Upper lobe of left lung (tissue), 6 donors: ENCODE measurements around the gene PALLD. TPM values are rescaled to one million over a fixed set of nuclear protein-coding genes. Genes with fewer than 3 reads are reported as not detected.
A peak's percentile ranks its signal among the peaks of the same experiment; 100 is the strongest.
"Not testable (repeated sequence)": the region's sequence is repeated elsewhere in the genome, so short reads cannot be mapped to it uniquely, and the experiment has no call there.

Source experiments
- ATAC-seq, 2 donors: fragments of 200-7000 bp; cut with Tn5 transposase; one replicate each; pipeline ENCODE4 v1.9.1; 2022; ENCODE audit warnings: mild to moderate bottlenecking in 2 of 2, moderate library complexity in 2 of 2; ENCODE audit not compliant: low FRiP score in 2 of 2
- DNase-seq, 2 donors: peaks; one replicate each; pipeline ENCODE4 v3.0.0-alpha.2; 2019 to 2020
- H3K27ac ChIP-seq, 4 donors: fragments of 200-600 bp; sonication (generic); one replicate each; pipeline ENCODE4 v1.5.1; 2016 to 2019
- H3K27me3 ChIP-seq, 4 donors: fragments of 200-600 bp; sonication (generic); one replicate each; pipeline ENCODE4 v1.5.1; 2017 to 2019
- H3K36me3 ChIP-seq, 4 donors: fragments of 200-600 bp; sonication (generic); one replicate each; pipeline ENCODE4 v1.5.1; 2016 to 2019
- H3K4me1 ChIP-seq, 4 donors: fragments of 200-600 bp; sonication (generic); one replicate each; pipeline ENCODE4 v1.5.1; 2018 to 2019
- H3K4me3 ChIP-seq, 4 donors: fragments of 200-600 bp; sonication (generic); one replicate each; pipeline ENCODE4 v1.5.1; 2017 to 2019; ENCODE audit warnings: mild to moderate bottlenecking in 2 of 4, moderate library complexity in 1 of 4
- H3K9me3 ChIP-seq, 4 donors: fragments of 200-600 bp; sonication (generic); one replicate each; pipeline ENCODE4 v1.5.1; 2018 to 2019
- EP300 ChIP-seq, 4 donors: sonication (generic); formaldehyde crosslinking; IDR thresholded peaks; one replicate each; pipeline ENCODE4 v1.5.1; 2017; ENCODE audit warnings: antibody characterized with exemption in 4 of 4, control low read depth in 2 of 4
- POLR2A ChIP-seq, 4 donors: fragments of 450-650 bp; IDR thresholded peaks; one replicate each; pipeline ENCODE4 v1.5.1; 2016 to 2017; ENCODE audit warnings: antibody characterized with exemption in 4 of 4, mild to moderate bottlenecking in 2 of 4
- POLR2AphosphoS5 ChIP-seq, 2 donors: sonication (generic); formaldehyde crosslinking; IDR thresholded peaks; one replicate each; pipeline ENCODE4 v1.5.1; 2017; ENCODE audit warnings: antibody characterized with exemption in 2 of 2
- WGBS, 2 donors: methylation state at CpG; one replicate each; pipeline ENCODE4 v1.1.5; 2017 to 2018; 5-methylcytosine and 5-hydroxymethylcytosine counted together
- total RNA-seq, 6 donors: library from RNA; depleted of rRNA in 4 of 6; stranded (reverse); fragments of >200 nt in 4 of 6; gene quantifications; one replicate each; pipeline versions ENCODE4 v1.1.0 to v1.2.1, GENCODE V29; 2016 to 2021
- TF ChIP-seq, protein P1 (sequence below), 6 experiments: fragments of 450-650 bp in 4 of 6; fragments of 200-600 bp in 2 of 6; sonication (generic) in 2 of 6; IDR thresholded peaks; one replicate each; pipeline ENCODE4 v1.5.1; 2016 to 2019; ENCODE audit warnings: antibody characterized with exemption in 6 of 6
- donor health status: DM: no; HTN: no; CAD: no; lungs with moderate emphysema.
- donor health status: DM: no; HTN: yes; CAD: no; lungs with severe emphysema.

Gene PALLD
- total RNA-seq, 6 donors from 2014 or later = 63.9 to 175 (median 134) TPM

DNA sequence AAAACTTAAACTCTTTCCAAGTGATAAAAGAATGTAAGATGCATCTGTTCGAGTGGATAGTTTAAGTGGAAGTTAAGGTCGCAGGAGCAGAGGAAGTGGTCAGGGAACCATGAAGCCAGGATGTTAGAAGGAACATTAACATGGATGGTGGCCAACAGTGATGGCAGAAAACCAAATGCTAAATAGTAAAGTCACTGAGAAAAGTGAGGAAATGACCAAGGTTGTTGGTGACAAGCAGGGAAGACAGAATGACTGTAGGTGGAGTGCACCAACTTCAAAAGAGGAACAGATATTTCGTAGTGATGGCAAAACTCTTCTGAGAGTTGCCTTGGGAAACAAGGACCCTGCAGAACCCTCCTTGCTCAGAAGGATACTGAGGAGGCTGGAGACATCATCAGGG, 226.2 kb downstream of the PALLD start:
- Histone ChIP-seq H3K27ac (peak overlapping the region in 1 of 4 donors; percentile 49), H3K9me3 (peaks cover 0 to 5% (median 2%) of the 10 kb centered on the region in 4 donors), H3K4me1 (peaks cover 0 to 14% (median 5%) of the 10 kb centered on the region in 4 donors), H3K27me3 (no peaks in the 10 kb centered on the region), H3K36me3 (no peaks in the 10 kb centered on the region), H3K4me3 (no peak overlapping the region)
- TF ChIP-seq, protein P1, sequence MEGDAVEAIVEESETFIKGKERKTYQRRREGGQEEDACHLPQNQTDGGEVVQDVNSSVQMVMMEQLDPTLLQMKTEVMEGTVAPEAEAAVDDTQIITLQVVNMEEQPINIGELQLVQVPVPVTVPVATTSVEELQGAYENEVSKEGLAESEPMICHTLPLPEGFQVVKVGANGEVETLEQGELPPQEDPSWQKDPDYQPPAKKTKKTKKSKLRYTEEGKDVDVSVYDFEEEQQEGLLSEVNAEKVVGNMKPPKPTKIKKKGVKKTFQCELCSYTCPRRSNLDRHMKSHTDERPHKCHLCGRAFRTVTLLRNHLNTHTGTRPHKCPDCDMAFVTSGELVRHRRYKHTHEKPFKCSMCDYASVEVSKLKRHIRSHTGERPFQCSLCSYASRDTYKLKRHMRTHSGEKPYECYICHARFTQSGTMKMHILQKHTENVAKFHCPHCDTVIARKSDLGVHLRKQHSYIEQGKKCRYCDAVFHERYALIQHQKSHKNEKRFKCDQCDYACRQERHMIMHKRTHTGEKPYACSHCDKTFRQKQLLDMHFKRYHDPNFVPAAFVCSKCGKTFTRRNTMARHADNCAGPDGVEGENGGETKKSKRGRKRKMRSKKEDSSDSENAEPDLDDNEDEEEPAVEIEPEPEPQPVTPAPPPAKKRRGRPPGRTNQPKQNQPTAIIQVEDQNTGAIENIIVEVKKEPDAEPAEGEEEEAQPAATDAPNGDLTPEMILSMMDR (IDR thresholded peaks at IDR 0.05) = no peak
- TF ChIP-seq POLR2A (IDR thresholded peaks at IDR 0.05) (no peak), EP300 (IDR thresholded peaks at IDR 0.05) (no peak), POLR2AphosphoS5 (IDR thresholded peaks at IDR 0.05) (no peak)
- 23 to 25% methylated on average over 3 of the region's 3 CpGs for WGBS, 2 donors
- DNase-seq = no peak
- peak in 1 of 2 donors; percentile 51 for ATAC-seq

DNA sequence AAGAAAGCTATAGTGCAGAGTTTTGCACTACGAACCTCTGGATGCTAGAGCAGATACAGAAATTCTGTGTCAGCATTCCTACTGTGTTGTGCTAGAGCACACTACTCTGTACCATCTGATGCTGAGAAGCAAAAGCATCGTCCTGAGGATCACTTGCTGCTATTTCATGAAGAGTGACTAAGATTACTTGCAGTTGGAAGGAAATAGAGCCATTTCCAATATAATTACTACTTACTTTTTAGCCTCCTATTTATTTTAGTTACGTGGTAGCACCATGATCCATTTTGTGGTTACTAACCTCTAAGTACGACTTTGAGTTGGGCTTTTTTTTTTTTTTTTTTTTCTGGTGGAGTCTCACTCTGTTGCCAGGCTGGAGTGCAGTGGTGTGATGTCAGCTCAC, 226.7 kb downstream of the PALLD start:
- WGBS, 2 donors = 73 to 74% methylated on average over 4 of the region's 4 CpGs
- peaks cover 0 to 11% (median 5%) of the 10 kb centered on the region in 4 donors for H3K4me1 ChIP-seq
- H3K27ac ChIP-seq = peak overlapping the region in 1 of 4 donors; percentile 49
- TF ChIP-seq POLR2AphosphoS5 (IDR thresholded peaks at IDR 0.05) (no peak), EP300 (IDR thresholded peaks at IDR 0.05) (no peak), POLR2A (IDR thresholded peaks at IDR 0.05) (no peak)
- TF ChIP-seq, protein P1 (IDR thresholded peaks at IDR 0.05) = no peak
- H3K4me3 ChIP-seq = no peak overlapping the region
- DNase-seq (no peak), ATAC-seq (no peak)
- H3K36me3 ChIP-seq = no peaks in the 10 kb centered on the region
- no peaks in the 10 kb centered on the region for H3K27me3 ChIP-seq
- H3K9me3 ChIP-seq = peaks cover 0 to 5% (median 2%) of the 10 kb centered on the region in 4 donors

DNA sequence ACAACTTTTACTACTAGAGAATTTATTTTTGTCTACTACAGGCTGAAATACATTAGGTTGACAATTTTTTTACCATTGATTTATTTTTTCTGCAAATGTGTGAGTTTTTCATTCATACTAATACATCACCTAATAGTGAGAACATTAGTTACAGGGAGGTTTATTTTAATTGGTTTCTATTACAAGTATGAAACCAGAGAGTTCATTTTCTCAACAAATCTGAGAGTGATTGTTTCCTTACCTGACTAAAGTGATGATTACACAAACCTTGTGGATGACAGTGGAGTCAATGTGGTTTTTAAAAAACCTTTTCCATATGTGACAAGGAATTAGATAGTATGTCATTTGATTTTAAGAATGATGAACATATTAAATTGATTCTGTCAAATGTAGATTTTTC, 227.4 kb downstream of the PALLD start:
- peaks cover 0 to 5% (median 2%) of the 10 kb centered on the region in 4 donors for H3K9me3 ChIP-seq

DNA sequence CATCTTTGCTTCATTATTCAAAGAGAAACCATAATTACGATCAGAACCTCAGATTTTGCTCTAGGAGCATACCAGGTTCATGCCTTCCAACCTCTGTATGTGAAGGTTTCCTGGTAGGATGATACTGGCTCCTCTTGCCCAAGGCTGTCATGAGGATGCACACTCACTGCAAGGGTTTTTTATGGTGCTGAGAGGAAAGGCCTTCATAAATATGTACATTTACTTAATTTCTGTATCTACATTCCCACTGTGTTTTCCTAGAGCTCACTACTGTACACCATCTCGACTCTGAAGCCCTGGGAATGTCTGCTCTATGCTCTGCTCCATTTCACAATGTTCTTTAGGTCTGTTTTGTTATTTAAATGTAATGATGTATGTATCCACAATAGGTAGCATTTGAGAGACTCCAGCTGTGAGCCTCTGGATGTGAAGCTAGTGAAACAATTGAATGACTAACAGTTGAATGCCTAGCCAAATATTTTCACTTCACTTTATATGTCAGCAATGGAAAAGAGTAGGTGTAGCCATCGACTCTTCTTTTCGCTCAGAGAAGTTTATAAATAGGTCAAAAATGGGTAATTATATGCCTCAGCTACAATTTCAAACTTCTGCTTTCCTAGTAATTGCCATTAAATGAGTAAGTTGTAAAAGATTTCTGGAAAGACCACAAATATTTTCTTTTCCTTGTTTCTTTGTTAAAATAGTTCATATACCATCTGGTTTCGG, 228.0 kb downstream of the PALLD start:
- Histone ChIP-seq H3K4me3 (no peak overlapping the region), H3K36me3 (no peaks in the 10 kb centered on the region), H3K4me1 (peaks cover 0 to 11% (median 5%) of the 10 kb centered on the region in 4 donors), H3K9me3 (peaks cover 0 to 5% (median 2%) of the 10 kb centered on the region in 4 donors), H3K27ac (no peak overlapping the region), H3K27me3 (no peaks in the 10 kb centered on the region)
- WGBS, 2 donors = 71 to 76% methylated on average over 5 of the region's 5 CpGs
- no peak for DNase-seq
- no peak for TF ChIP-seq POLR2AphosphoS5 (IDR thresholded peaks at IDR 0.05)
- ATAC-seq = no peak

More for the DNA sequence above, 227.4 kb downstream of the PALLD start:
- Histone ChIP-seq H3K36me3 (no peaks in the 10 kb centered on the region), H3K27ac (no peak overlapping the region), H3K27me3 (no peaks in the 10 kb centered on the region), H3K4me1 (peaks cover 0 to 11% (median 5%) of the 10 kb centered on the region in 4 donors), H3K4me3 (no peak overlapping the region)
- ATAC-seq (no peak), DNase-seq (no peak)
- TF ChIP-seq POLR2AphosphoS5 (IDR thresholded peaks at IDR 0.05) = no peak

DNA sequence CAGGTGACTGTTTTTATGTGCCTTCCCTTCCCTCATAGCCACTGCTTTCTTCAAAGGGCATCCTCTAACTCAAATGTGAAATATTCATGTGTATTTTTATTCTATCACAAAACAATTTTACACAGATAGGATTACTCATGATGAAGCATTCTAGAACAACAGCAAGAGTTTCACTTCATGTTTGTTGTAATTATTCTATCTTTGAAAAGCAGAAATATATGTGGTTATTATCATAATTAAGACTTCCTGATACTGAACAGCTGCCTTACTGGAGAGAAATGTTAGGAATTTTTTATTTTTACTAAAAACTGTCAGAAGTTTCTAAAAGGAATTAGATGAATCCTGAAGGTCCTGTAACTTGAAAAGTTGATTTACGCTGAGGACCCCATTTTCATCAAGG, 229.1 kb downstream of the PALLD start:
- Histone ChIP-seq H3K4me3 (no peak overlapping the region), H3K36me3 (no peaks in the 10 kb centered on the region), H3K27ac (no peak overlapping the region), H3K27me3 (no peaks in the 10 kb centered on the region), H3K4me1 (peaks cover 0 to 11% (median 5%) of the 10 kb centered on the region in 4 donors), H3K9me3 (peaks cover 0 to 5% (median 2%) of the 10 kb centered on the region in 4 donors)
- ATAC-seq (no peak), DNase-seq (no peak)
- no peak for TF ChIP-seq POLR2AphosphoS5 (IDR thresholded peaks at IDR 0.05)
- no peak for TF ChIP-seq EP300 (IDR thresholded peaks at IDR 0.05)
- TF ChIP-seq, protein P1 (IDR thresholded peaks at IDR 0.05) = no peak
- no peak for TF ChIP-seq POLR2A (IDR thresholded peaks at IDR 0.05)
- 85 to 89% methylated on average over 1 of the region's 1 CpG for WGBS, 2 donors

DNA sequence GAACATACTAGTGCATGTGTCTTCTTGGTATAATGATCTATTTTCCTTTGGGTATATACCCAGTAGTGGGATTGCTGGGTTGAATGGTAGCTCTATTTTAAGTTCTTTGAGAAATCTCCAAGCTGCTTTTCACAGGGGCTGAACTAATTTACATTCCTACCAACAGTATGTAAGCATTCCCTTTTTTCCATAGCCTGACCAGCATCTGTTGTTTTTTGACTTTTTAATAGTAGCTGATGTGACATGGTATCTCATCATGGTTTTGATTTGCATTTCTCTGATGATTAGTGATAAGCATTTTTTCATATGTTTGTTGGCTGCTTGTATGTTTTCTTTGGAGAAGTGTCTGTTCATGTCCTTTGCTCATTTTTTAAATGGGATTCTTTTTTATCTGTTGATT, 230.3 kb downstream of the PALLD start:
- DNase-seq, H3K9me3 ChIP-seq, H3K4me3 ChIP-seq, ATAC-seq, H3K27ac ChIP-seq, H3K36me3 ChIP-seq, H3K27me3 ChIP-seq: not testable (repeated sequence)
- peaks cover 0 to 11% (median 5%) of the 10 kb centered on the region in 4 donors for H3K4me1 ChIP-seq
